Endothelial cell of umbilical vein (primary cell): ENCODE results near the gene MAP3K14.

Source experiments
- EZH2 ChIP-seq: IDR thresholded peaks from 2 replicates; pipeline ENCODE4 v1.6.1; 2012; ENCODE audit warnings: borderline replicate concordance, low read depth, mild to moderate bottlenecking, moderate library complexity, low read length, inconsistent platforms; ENCODE audit not compliant: severe bottlenecking
- FOS ChIP-seq: IDR thresholded peaks from 2 replicates; pipeline ENCODE4 v1.6.1; 2011; ENCODE audit warnings: mild to moderate bottlenecking, low read length, moderate library complexity, borderline replicate concordance; ENCODE audit not compliant: insufficient read depth
- JUN ChIP-seq: IDR thresholded peaks from 2 replicates; pipeline ENCODE4 v1.6.1; 2011; ENCODE audit warnings: borderline replicate concordance, low read depth; ENCODE audit not compliant: insufficient read length, insufficient read depth
- MAX ChIP-seq: IDR thresholded peaks from 2 replicates; pipeline ENCODE4 v1.6.1; 2011; ENCODE audit not compliant: insufficient read depth, insufficient read length
- MYC ChIP-seq: IDR thresholded peaks from one replicate; pipeline ENCODE4 v1.6.1; 2011; ENCODE audit warnings: mild to moderate bottlenecking, low read depth, low read length
- POLR2A ChIP-seq: IDR thresholded peaks from 2 replicates; pipeline ENCODE4 v1.6.1; 2012; ENCODE audit warnings: low read depth, mild to moderate bottlenecking, control low read depth, low read length
- TF ChIP-seq, protein P1 (sequence below), 2 donors: IDR thresholded peaks; 1 replicate in 1 of 2; 2 replicates in 1 of 2; pipeline ENCODE4 v1.5.1; 2011; ENCODE audit warnings: low read length in 2 of 2, mild to moderate bottlenecking in 2 of 2, moderate library complexity in 2 of 2, control low read depth in 1 of 2, inconsistent platforms in 1 of 2, low read depth in 1 of 2; ENCODE audit not compliant: insufficient read depth in 1 of 2; ENCODE audit errors: extremely low read depth in 1 of 2

GRCh38 chr17:45357364-45357997, 40.7 kb upstream of the MAP3K14 start:
- no peak for TF ChIP-seq POLR2A
- TF ChIP-seq, protein P1, sequence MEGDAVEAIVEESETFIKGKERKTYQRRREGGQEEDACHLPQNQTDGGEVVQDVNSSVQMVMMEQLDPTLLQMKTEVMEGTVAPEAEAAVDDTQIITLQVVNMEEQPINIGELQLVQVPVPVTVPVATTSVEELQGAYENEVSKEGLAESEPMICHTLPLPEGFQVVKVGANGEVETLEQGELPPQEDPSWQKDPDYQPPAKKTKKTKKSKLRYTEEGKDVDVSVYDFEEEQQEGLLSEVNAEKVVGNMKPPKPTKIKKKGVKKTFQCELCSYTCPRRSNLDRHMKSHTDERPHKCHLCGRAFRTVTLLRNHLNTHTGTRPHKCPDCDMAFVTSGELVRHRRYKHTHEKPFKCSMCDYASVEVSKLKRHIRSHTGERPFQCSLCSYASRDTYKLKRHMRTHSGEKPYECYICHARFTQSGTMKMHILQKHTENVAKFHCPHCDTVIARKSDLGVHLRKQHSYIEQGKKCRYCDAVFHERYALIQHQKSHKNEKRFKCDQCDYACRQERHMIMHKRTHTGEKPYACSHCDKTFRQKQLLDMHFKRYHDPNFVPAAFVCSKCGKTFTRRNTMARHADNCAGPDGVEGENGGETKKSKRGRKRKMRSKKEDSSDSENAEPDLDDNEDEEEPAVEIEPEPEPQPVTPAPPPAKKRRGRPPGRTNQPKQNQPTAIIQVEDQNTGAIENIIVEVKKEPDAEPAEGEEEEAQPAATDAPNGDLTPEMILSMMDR (IDR thresholded peaks at IDR 0.05; ENCODE audit: extremely low read depth in 1 of 2, insufficient read depth in 1 of 2, low read depth in 1 of 2, low read length in 2 of 2), result no peak
- TF ChIP-seq MAX, result no peak
- TF ChIP-seq FOS, result no peak
- no peak for TF ChIP-seq EZH2
- TF ChIP-seq MYC, result no peak
- no peak for TF ChIP-seq JUN
